ENCODE measurements around the gene PPP1R14C.
"Not testable (repeated sequence)": the region's sequence is repeated elsewhere in the genome, so short reads cannot be mapped to it uniquely, and the experiment has no call there.

PPP1R14C gene

DNA sequence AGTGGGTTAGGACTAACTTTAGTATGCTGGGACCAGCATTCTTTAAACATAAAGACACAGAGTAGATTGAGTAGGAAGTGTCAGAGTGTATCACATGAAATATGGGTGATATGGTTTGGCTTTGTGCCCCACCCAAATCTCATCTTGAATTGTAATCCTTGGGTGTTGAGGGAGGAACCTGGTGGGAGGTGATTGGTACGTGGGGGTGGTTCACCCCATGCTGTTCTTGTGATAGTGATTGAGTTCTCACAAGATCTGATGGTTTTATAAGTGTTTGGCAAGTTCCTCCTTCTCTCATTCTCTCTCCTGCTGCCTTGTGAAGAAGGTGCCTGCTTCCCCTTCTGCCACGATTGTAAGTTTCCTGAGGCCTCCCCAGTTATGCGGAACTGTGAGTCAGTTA is 5.1 kb upstream of the PPP1R14C start:
- in situ Hi-C loops (cut with MboI; ENCODE audit: low sequenced_read_pairs), result not testable (repeated sequence)

DNA sequence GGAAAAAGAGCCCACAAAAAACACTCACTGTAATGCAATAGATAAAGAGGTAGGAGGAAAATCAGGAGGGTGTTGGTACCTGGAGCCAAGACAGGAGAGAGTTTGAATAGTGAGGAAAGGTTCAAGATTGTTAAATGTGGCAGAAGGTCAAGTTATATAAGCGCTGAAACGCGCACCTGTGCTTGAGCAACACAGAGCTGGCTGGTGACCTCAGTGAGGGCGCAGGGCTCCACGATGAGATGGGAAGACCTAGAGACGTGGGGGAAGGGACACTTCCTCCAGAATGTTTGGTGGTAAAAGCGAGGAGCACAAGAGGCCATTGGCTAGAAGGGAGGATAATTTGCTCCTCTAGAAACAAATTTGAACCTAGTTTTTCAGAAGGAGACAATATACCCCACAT is 4.2 kb upstream of the PPP1R14C start:
- in situ Hi-C loops (cut with MboI; ENCODE audit: low sequenced_read_pairs), result no loop called here

- in situ Hi-C loops (cut with MboI; ENCODE audit: low sequenced_read_pairs), result no loop called here
These were observed 3.3 kb upstream of the PPP1R14C start for GRCh38 chr6:150139533-150139932.

- in situ Hi-C loops (cut with MboI; ENCODE audit: low sequenced_read_pairs), result no loop called here
These were observed 2.4 kb upstream of the PPP1R14C start for GRCh38 chr6:150140236-150140969.

- in situ Hi-C loops (cut with MboI; ENCODE audit: low sequenced_read_pairs), result no loop called here
These were observed 661 bp upstream of the PPP1R14C start for GRCh38 chr6:150142097-150142669.

- in situ Hi-C loops (cut with MboI; ENCODE audit: low sequenced_read_pairs), result no loop called here
These were observed 861 bp downstream of the PPP1R14C start for GRCh38 chr6:150143516-150144293.

DNA sequence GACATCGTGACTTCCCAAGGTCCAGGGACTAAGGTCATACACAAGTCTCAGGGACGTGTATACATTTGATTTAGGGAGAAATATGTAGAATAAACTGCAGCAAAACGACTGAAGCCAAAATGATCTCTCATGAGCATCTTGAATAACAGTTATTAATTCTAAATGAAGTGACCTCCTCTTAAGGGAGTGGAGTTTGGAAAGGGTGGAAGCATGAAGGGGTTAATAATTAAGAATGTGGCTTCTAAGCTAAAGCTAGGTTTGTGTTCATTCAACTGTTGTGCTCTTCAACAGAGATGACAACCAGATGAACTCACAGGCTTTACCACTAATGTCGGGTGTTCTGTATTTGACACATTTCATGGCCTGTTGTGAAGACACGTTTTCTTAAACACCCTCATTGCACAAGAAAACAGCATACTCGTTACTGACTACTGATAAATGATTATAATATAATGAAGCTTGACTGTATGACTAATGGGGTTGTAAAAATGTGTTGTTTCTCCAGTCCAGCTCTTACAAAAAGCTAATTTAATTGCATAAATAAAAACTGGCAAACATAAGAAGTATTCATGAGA is 1.5 kb downstream of the PPP1R14C start:
- in situ Hi-C loops (cut with MboI; ENCODE audit: low sequenced_read_pairs), result no loop called here

DNA sequence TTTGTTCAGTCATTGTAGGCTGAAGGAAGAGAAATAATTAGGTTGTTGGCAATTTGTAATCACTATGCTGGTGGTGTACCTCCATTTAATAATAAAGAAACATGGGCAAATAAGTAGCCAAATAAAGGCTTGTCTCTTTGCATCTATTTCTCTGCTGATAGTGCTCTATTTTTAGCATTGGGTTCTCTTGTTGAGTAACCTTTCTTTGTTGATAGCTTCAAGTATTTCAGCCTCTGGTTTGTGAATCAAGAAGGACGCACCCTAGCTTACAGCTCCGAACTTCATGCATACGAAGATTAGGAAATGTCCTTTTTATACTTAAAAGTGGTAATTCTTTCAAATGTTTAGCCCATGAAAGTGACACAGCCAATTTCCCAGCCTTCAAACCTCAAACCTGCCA is 2.6 kb downstream of the PPP1R14C start:
- in situ Hi-C loops (cut with MboI; ENCODE audit: low sequenced_read_pairs), result no loop called here

DNA sequence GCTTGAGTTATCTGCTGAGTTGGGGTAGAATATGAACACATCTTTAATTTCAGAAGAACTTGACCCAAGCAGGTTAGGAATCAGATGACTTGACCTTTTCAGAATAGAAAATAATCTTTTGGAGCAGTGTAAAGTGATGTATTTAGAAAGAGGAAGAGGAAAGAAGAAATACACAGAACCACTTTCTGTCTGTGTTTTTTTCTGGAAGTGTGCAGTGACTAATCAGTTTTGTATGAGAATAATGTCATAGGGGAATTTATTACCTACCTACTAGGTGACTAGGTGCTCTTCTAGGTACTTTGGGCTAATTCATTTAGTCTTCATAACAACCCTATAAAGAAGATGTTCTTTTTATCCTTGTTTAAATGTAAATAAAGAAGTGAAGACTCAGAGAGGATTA is 3.0 kb downstream of the PPP1R14C start:
- in situ Hi-C loops (cut with MboI; ENCODE audit: low sequenced_read_pairs), result no loop called here

GRCh38 chr6:150146436-150146835 is 3.6 kb downstream of the PPP1R14C start:
- in situ Hi-C loops (cut with MboI; ENCODE audit: low sequenced_read_pairs), result no loop called here

DNA sequence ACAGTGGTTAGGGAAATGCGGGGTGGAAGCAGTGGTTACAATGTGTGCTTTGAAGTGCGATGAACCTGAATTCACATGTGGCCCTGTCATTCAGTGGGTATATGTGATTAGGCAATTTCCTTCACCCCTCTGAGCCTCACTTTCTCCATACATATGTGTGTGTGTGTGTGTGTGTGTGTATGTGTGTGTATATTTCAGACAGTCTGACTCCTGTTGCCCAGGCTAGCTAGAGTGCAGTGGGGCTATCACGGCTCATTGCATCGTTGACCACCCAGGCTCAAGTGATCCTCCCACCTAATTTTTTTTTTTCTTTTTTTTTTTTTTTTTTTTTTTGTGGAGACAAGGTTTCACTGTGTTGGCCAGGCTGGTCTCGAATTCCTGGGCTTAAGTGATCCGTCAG is 6.3 kb downstream of the PPP1R14C start:
- in situ Hi-C loops (cut with MboI; ENCODE audit: low sequenced_read_pairs), result no loop called here

DNA sequence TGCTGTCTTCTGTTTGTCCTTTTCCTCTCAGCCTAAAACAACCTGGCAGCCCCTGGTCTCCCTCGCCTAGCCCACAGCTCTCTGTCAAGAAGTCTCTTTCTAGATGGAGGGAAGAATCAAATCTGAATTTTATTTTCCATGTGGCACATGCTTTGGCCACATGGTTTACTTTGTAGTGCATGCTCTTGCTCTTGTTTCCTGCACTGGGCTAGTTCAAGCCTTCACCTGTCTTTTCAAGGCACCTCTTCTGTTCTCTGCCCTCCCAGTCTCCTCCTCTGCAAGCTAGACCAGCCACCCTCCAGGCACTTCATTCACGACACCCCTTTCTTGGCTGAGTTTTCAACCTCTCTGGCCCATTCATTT is 7.6 kb downstream of the PPP1R14C start:
- in situ Hi-C loops (cut with MboI; ENCODE audit: low sequenced_read_pairs), result no loop called here

DNA sequence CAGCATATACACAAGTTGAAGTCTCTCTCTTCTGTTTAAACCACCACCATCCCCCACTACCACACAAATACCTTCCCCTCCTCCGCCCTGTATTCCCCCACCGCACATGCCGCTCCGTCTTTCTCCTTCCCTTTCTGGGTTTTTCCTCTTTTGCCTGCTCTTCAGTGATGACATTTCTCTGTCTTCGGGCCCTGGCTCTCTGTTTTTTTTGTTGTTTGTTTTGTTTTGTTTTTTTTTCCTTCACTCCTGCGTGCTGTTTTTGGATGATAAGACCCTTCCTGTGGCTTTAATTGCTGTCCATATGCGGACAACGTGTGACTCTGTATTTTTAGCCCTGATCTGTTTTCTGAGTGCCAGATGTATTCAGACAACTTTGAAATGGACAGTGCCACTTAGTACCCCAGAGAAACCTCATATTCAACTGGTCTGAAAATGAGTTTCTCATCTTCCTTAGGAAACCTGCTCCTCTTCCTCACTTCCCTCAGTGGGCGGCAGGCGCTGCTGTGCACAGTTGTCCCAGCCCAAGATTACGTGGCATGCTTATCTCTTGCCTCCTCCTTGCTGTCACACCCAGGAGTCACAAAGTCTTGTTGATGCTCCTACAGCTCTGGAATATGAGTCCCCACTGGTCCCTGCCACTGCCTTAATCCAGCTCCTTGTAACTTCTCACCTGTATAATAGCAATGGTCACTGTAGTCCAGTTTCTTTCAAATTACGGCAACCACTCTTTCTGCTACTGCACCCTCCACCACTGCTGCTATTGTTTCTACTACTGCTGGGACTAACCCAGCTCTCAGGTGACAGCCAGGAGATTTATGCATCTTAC is 8.2 kb downstream of the PPP1R14C start:
- in situ Hi-C loops (cut with MboI; ENCODE audit: low sequenced_read_pairs), result no loop called here

- in situ Hi-C loops (cut with MboI; ENCODE audit: low sequenced_read_pairs), result no loop called here
These were observed 10.3 kb downstream of the PPP1R14C start for GRCh38 chr6:150152891-150153876.

- in situ Hi-C loops (cut with MboI; ENCODE audit: low sequenced_read_pairs), result no loop called here
These were observed 11.2 kb downstream of the PPP1R14C start for GRCh38 chr6:150153905-150154492.

GRCh38 chr6:150156460-150156859 is 13.6 kb downstream of the PPP1R14C start:
- in situ Hi-C loops (cut with MboI; ENCODE audit: low sequenced_read_pairs), result no loop called here

- in situ Hi-C loops (cut with MboI; ENCODE audit: low sequenced_read_pairs), result no loop called here
These were observed 14.2 kb downstream of the PPP1R14C start for GRCh38 chr6:150157081-150157480.

GRCh38 chr6:150159757-150160156 is 16.9 kb downstream of the PPP1R14C start:
- in situ Hi-C loops (cut with MboI; ENCODE audit: low sequenced_read_pairs), result no loop called here

- in situ Hi-C loops (cut with MboI; ENCODE audit: low sequenced_read_pairs), result no loop called here
These were observed 21.1 kb downstream of the PPP1R14C start for GRCh38 chr6:150163970-150164369.
